Measurements from ENCODE around the gene PLCL1. TPM values are rescaled to one million over a fixed set of nuclear protein-coding genes. Genes with fewer than 3 reads are reported as not detected.
A peak's percentile ranks its signal among the peaks of the same experiment; 100 is the strongest.

PLCL1 gene
- total RNA-seq, 1 donor from 2014 or later, result 0.20 TPM

GRCh38 chr2:197929008-197929885, 124.9 kb downstream of the PLCL1 start:
- ATAC-seq, result no peak

- ATAC-seq, result no peak
Observed at GRCh38 chr2:197929886-197930227, 125.5 kb downstream of the PLCL1 start.

DNA sequence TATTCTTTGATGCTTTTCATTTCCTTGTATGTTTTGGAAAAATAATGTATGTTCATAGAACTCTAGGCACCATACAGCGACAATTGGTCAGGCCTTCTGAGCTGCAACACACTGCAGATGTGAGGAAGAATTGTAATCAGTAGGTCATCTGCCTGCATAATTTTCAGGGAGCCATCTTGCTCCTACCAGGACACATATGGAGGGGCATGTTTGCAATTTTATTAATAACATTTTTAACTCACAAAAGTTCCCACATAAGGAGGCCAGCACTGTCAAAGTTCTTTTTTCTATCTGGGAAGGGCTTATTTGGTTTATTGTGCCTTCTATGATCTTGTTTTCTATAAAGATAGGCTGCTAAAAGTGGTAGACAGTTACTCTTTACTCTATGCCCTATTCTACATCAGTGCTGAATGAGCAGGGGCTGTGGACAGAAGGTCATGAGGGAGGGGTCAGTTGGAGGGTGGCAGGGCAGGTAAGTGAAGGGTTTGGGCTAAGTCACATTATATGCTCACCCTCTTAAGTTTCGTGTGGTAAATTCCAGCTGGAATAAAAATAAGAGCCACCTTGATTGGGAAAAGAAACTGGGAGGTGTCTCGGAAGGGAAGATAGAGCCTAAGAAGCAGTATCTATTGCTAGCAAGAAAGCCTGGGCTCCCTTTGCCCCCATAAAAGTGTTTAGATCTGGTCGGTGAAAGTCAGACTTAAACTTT, 126.3 kb downstream of the PLCL1 start:
- ATAC-seq, result no peak

DNA sequence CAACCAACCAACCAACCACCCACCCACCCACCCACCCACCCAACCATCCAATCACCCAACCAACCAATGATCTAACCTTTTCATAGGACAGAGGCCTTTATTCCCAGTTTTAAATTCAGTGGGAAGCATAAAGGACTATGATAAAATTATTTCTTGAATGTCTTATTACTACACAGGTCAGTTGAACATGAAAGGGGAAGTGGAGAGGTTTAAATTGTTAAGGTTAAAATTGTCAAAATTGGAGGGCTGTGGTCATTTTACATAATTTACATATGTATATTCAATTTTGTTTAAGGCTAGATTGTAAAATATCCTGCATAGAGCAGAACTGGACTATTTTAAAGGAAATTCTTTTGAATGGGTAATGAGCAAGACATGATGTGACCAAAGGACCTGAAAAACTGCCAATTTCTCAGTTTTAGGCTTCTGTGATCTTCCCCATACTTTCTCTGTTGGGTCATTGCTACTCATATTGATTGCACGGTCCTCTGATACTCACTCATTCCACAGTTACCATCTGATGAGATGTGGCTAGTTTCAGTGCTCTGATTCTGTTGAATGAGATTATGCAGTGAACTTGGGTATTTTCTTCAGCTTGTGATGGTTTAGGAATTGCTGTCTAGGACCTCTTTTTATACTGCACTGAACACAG, 127.4 kb downstream of the PLCL1 start:
- no peak for ATAC-seq

GRCh38 chr2:197932374-197932773, 128.0 kb downstream of the PLCL1 start:
- no peak for ATAC-seq

DNA sequence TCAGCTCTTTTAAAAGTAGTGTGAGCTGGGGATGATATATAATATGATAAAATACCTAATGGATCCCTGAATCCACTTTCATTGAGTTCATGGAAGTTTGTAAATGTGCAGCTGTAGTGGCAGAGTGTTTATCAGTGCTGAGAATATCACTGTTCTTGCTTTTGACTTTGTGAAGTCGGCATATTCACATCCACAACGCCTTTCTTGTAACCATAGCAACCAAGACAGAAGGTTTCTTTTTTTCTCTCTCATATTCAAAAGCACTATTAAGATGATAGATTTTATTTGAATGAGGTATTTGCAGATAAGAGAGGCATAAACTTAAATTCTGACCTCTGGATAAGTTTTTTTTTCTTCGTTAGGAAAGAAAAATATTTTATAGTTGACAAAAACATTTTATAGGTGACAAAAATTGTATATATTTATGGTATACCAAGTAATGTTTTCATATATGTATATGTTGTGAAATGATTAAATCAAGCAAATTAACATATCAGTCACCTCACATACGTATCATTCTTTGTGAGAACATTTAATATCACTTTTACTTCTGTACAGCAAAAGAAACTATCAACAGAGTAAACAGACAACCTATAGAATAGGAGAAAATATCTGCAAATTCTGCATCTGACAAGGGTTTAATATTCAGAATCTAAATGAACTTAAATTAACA, 130.0 kb downstream of the PLCL1 start:
- ATAC-seq, result no peak

- ATAC-seq, result no peak
Observed at GRCh38 chr2:197934934-197935289, 130.5 kb downstream of the PLCL1 start.

DNA sequence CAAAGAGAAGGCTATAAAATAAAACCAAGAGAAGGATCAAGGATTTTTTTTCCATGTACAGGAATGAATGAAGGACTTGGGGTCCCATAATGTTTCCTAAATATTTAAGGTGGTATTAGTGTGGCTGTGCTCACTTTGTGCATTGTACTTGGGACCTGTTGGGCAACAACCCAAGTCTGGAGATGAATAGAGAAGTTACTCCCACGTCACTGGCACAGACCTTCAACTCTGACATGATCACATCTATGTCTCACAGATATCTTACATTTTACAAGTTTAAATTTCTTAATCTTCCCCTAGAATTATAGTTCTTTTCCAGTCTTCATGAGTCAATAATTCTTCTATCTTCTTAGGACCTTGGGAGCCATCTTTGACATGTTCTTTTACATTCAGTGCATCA, 133.4 kb downstream of the PLCL1 start:
- no peak for ATAC-seq

- no peak for ATAC-seq
Observed at GRCh38 chr2:197938555-197938954, 134.2 kb downstream of the PLCL1 start.

DNA sequence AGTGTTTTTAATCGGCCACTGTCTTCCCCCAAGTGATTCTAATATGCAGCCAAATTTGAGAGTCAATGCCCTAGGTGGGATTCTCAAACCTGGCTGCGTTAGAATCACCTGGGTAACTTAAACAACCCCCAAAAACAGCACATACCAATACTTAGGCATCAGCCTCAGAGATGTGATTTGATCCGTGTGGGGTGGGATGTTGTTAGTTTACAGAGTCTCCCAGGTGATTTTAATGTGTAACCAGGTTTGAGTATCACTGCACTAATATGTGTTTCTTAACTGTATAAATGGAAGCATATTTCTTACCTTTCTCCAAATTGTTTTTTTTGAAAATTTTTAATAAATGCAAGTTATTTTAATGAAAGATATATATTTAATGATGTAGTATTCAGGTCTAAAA, 135.4 kb downstream of the PLCL1 start:
- no peak for ATAC-seq

GRCh38 chr2:197940382-197940781, 136.0 kb downstream of the PLCL1 start:
- no peak for ATAC-seq

- no peak for ATAC-seq
Observed at GRCh38 chr2:197941715-197942114, 137.3 kb downstream of the PLCL1 start.

- ATAC-seq, result no peak
Observed at GRCh38 chr2:197943731-197944130, 139.3 kb downstream of the PLCL1 start.

GRCh38 chr2:197944416-197945096, 140.2 kb downstream of the PLCL1 start:
- no peak for ATAC-seq

DNA sequence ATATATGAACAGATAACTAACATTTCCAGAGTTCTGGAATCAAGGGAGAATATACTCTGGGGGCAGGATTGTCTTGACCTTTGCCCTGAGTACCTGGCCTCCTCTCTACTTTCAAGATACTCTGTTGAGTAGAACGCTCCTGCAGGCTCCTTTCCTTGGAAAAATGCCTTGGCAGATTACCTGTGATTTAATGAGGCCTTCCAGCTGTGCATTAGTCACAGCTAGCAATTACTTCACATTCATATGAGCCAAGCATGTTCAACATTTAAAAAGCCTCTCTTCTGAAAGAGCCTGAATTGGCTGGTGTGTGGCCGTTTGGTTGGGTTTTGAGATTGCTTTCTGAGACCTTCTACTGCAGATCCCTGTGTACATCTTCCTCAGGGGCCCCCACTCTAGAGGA, 142.2 kb downstream of the PLCL1 start:
- ATAC-seq, result peak; percentile 67

GRCh38 chr2:197947219-197947757, 142.9 kb downstream of the PLCL1 start:
- ATAC-seq, result no peak

DNA sequence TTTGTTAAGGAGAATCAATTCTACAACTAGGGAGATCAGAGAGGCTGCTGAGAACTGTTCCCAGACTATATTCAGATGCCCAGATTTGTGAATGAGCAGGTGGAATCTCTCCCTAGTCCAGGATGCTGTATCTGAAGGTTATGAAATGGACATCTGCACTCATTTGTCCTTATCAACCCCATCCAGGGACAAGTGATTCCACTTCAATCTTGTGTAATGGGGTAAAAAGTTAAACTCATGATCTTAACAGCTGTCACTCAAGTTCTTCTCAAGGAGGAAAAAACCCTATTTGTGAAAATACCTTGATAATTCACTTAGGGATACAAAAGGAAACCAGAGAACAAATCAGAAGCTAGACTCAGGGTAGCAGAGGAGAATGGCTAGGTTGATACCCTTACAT, 144.8 kb downstream of the PLCL1 start:
- ATAC-seq, result no peak

DNA sequence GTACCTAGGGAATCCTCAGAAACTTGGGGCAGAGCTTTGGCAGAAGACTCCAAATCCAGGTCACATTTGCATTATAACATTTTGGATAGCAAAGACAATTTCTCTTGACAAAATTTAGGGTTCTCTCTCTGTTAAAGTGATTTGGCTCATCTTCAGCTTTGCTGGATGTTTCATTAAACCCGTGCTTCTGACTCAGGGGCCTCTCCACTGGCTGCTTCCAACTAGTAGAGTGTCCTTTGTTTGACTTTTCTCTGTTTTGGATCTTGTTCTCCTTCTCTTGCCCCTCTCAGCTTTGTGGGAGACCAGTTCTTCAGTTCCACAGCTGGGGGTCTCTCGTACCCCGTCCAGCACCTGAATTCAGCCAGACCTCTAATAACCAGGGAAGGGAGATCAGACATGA, 145.6 kb downstream of the PLCL1 start:
- ATAC-seq, result no peak

DNA sequence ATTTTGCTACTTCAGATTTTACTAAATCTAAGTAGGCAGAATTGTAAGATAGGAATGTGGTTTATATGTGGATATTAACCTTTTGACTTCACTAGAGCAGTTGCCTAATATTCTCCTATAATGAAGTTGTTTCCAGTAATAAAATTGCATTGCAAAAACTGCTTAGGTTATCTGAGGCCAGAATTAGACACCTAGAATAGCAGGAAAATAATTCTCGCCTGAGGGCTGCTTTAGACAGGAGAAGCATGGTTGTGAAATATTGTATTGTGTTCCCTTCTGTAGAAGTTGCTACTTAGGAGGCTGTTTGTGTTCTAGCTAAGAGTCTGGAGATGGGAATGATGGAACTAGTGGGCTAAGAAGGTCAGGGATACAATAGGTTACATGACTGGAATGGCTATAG, 146.3 kb downstream of the PLCL1 start:
- ATAC-seq, result peak; percentile 32

DNA sequence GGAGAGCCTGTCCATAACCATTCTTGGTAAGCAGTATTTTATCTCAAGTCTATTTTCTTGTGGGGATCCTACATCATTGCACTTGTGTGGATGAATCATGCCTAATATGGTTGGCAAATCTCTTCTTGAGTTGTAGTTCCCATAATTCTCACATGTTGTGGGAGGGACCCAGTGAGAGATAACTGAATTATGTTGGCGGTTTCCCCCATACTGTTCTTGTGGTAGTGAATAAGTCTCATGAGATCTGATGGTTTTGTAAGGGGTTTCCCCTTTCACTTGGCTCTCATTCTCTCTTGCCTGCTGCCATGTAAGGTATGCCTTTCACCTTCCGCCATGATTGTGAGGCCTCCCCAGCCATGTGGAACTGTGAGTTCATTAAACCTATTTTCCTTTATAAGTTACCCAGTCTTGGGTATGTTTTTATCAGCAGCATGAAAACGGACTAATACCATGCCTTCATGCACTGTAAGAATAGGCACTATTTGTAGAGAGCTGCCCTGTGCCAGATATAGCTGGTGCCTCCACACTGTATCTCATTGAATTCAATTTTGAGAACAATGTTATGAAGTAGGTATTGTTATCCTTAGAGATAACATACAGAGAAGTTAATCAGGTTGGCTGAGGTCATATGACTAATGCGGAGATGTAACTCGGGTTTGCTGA, 148.3 kb downstream of the PLCL1 start:
- no peak for ATAC-seq

GRCh38 chr2:197954328-197954727, 149.9 kb downstream of the PLCL1 start:
- no peak for ATAC-seq

All from esophagus mucosa (tissue), 1 donor.